K562 (cell line): ENCODE measurements around the gene ARMC9. TPM values are rescaled to one million over a fixed set of nuclear protein-coding genes. Genes with fewer than 3 reads are reported as not detected.
A peak's percentile ranks its signal among the peaks of the same experiment; 100 is the strongest.

Experiments used
- ATAC-seq: fragments of 200-7000 bp; cut with Tn5 transposase; 3 replicates; pipeline ENCODE4 v1.9.1; 2020; ENCODE audit warnings: moderate library complexity
- BruUV-seq: library from RNA; stranded (reverse); fragments of 400-500 nt; replicated peaks from 2 replicates; lab custom pipeline; 2021; lab: Mats Ljungman, UMichigan
- CTCF ChIA-PET: fragments of 300-600 bp; formaldehyde crosslinking; extraction: SDS; loops from one replicate; lab custom pipeline; 2021; ENCODE audit warnings: low intra/inter-chr PET ratio; lab: Yijun Ruan, JAX
- POLR2A ChIA-PET: fragments of 300-600, 350-650 bp; sonication (Branson Sonifier 250); formaldehyde crosslinking; extraction: SDS; loops from one replicate; lab custom pipeline; 2021; ENCODE audit warnings: antibody characterized with exemption, inconsistent platforms; lab: Yijun Ruan, JAX
- DNase-seq, 4 experiments: peaks; one replicate each; pipeline versions ENCODE4 v3.0.0 to v3.0.0-alpha.2; 2011 to 2018; ENCODE audit warnings: low spot score in 3 of 4, mixed read lengths in 3 of 4; ENCODE audit errors: extremely low read depth in 1 of 4
- FAIRE-seq: peaks from 2 replicates; lab custom pipeline; 2011; peaks lifted over from hg19 to GRCh38; lab: Jason Lieb, UNC
- H2AFZ ChIP-seq: 2 replicates; pipeline ENCODE4 v1.6.0; 2011; ENCODE audit warnings: low read depth, low read length, control low read depth, inconsistent platforms
- H3K27ac ChIP-seq: fragments of 200-600 bp; 3 replicates; pipeline ENCODE4 v1.8.0; 2011; ENCODE audit warnings: low read depth, mild to moderate bottlenecking, control low read depth, inconsistent platforms, low read length, moderate library complexity, mixed read lengths; ENCODE audit errors: extremely low read depth
- H3K27me3 ChIP-seq, 2 experiments: fragments of 300-600 bp in 1 of 2; 2 replicates in 1 of 2; 3 replicates in 1 of 2; pipeline versions ENCODE4 v1.6.0 to v1.8.0; 2011; ENCODE audit warnings: inconsistent platforms in 2 of 2, low read length in 2 of 2, mild to moderate bottlenecking in 1 of 2, mixed read lengths in 1 of 2, moderate library complexity in 1 of 2; ENCODE audit not compliant: control insufficient read depth in 2 of 2, insufficient read depth in 2 of 2
- H3K36me3 ChIP-seq: fragments of 300-600 bp; 3 replicates; pipeline ENCODE4 v1.8.0; 2011; ENCODE audit warnings: mild to moderate bottlenecking, low read length, inconsistent platforms; ENCODE audit not compliant: control insufficient read depth, insufficient read depth
- H3K4me1 ChIP-seq, 2 experiments: fragments of 200-600 bp in 1 of 2; replicated peaks in 1 of 2; 2 replicates in 1 of 2; 3 replicates in 1 of 2; pipeline versions ENCODE4 v1.5.1 to v1.8.0; 2011; ENCODE audit warnings: inconsistent platforms in 2 of 2, low read length in 2 of 2, mild to moderate bottlenecking in 1 of 2, mixed read lengths in 1 of 2, moderate library complexity in 1 of 2; ENCODE audit not compliant: control insufficient read depth in 2 of 2, insufficient read depth in 2 of 2
- H3K4me2 ChIP-seq: 2 replicates; pipeline ENCODE4 v1.6.1; 2011; ENCODE audit warnings: low read length, control low read depth, inconsistent platforms, mixed read lengths; ENCODE audit not compliant: insufficient read depth
- H3K4me3 ChIP-seq: fragments of 200-600 bp; sonication (generic), shearing (Covaris generic); 2 replicates; pipeline ENCODE4 v1.5.1; 2016; ENCODE audit warnings: control low read depth, inconsistent platforms
- H3K79me2 ChIP-seq: fragments of 200-600 bp; 3 replicates; pipeline ENCODE4 v1.8.0; 2011; ENCODE audit warnings: low read length, inconsistent platforms; ENCODE audit not compliant: control insufficient read depth, insufficient read depth
- H3K9ac ChIP-seq, 2 experiments: 2 replicates each; pipeline versions ENCODE4 v1.6.0 to v1.6.1; 2011; ENCODE audit warnings: low read depth in 2 of 2, low read length in 2 of 2, control low read depth in 1 of 2, inconsistent platforms in 1 of 2, mild to moderate bottlenecking in 1 of 2, mixed read lengths in 1 of 2; ENCODE audit not compliant: insufficient read depth in 1 of 2
- H3K9me1 ChIP-seq: one replicate; pipeline ENCODE4 v1.6.0; 2011; ENCODE audit warnings: inconsistent platforms, mild to moderate bottlenecking, low read length, moderate library complexity; ENCODE audit not compliant: control insufficient read depth, insufficient read depth
- H3K9me3 ChIP-seq: replicated peaks from 2 replicates; pipeline ENCODE4 v1.5.1; 2011; ENCODE audit warnings: low read depth, low read length, inconsistent platforms; ENCODE audit not compliant: control insufficient read depth, insufficient read depth
- H4K20me1 ChIP-seq: replicated peaks from 2 replicates; pipeline ENCODE4 v1.6.1; 2011; ENCODE audit warnings: low read length, inconsistent platforms, mixed read lengths; ENCODE audit not compliant: control insufficient read depth, insufficient read depth
- BMI1 ChIP-seq: fragments of 150-350 bp; IDR thresholded peaks from 2 replicates; pipeline ENCODE4 v1.6.1; 2014; ENCODE audit warnings: low read length
- CREM ChIP-seq: IDR thresholded peaks from 2 replicates; pipeline ENCODE4 v1.6.1; 2014; ENCODE audit warnings: antibody characterized with exemption, low read depth
- GABPA ChIP-seq: fragments of 200-800 bp; sonication (Bioruptor generic); conservative IDR thresholded peaks from 2 replicates; pipeline ENCODE4 v1.6.1; 2016; ENCODE audit warnings: low read depth, missing genetic modification characterization, missing compliant biosample characterization
- KLF16 ChIP-seq: IDR thresholded peaks from 2 replicates; pipeline ENCODE4 v1.6.1; 2016; ENCODE audit warnings: antibody characterized with exemption
- RHOXF2B ChIP-seq: fragments of 250-450 bp; sonication (Bioruptor Pico); conservative IDR thresholded peaks from 2 replicates; pipeline ENCODE4 v1.5.1; 2021
- RNF2 ChIP-seq: sonication (generic); IDR thresholded peaks from 2 replicates; pipeline ENCODE4 v1.6.1; 2016
- ZBTB40 ChIP-seq, 2 experiments: fragments of 450-650 bp in 1 of 2; sonication (generic) in 1 of 2; formaldehyde crosslinking in 1 of 2; IDR thresholded peaks; 2 replicates each; pipeline versions ENCODE4 v1.7.1 to v1.9.0; 2016 to 2022; ENCODE audit warnings: inconsistent platforms in 1 of 2, mild to moderate bottlenecking in 1 of 2, missing genetic modification reagents in 1 of 2
- WGBS: fragments of 100-300 bp; shearing (Covaris generic); methylation state at CpG from one replicate; pipeline ENCODE4 v1.1.6; 2016; ENCODE audit warnings: low coverage, mixed read lengths; ENCODE audit not compliant: insufficient coverage; ENCODE audit errors: missing lambda C conversion rate; 5-methylcytosine and 5-hydroxymethylcytosine counted together
- in situ Hi-C: fragments of 300-500 bp; cut with MboI; formaldehyde crosslinking; loops from 4 replicates; pipeline ENCODE4 v1.15.0; 2018; ENCODE audit warnings: inconsistent platforms, mixed read lengths
- intact Hi-C: fragments of 100-400 bp; cut with micrococcal nuclease; formaldehyde crosslinking; loops from 2 replicates; pipeline ENCODE4 v1.14.2; 2022
- polyA plus RNA-seq, 8 experiments: library from polyadenylated mRNA; depleted of rRNA in 4 of 8; stranded (reverse) in 5 of 8; unstranded in 3 of 8; fragments of >200 nt; fragmentation: Nextera tagmentation in 2 of 8; fragmentation: Illumina TruSeq in 1 of 8; extraction: Ambion mirVana in 2 of 8; extraction: Trizol in 1 of 8; gene quantifications; 2 replicates each; pipeline versions ENCODE4 v1.2.1 to v1.2.3, GENCODE V29; 2011 to 2014; ENCODE audit warnings: inconsistent platforms in 1 of 8, missing spikeins in 1 of 8
- total RNA-seq, 7 experiments: library from RNA; depleted of rRNA in 6 of 7; stranded (reverse); fragments of >200 nt in 6 of 7; fragmentation: Illumina TruSeq in 2 of 7; extraction: Trizol in 2 of 7; gene quantifications; 2 replicates each; pipeline versions ENCODE4 v1.2.1 to v1.2.3, GENCODE V29; 2011 to 2021; ENCODE audit warnings: low replicate concordance in 1 of 7

Gene ARMC9
- total and polyA plus RNA-seq, 9 of the 15 experiments (the other 6 are each of a cell fraction or from before 2014, with no cell fraction given), result 0.36 to 2.3 (median 1.1) TPM

DNA sequence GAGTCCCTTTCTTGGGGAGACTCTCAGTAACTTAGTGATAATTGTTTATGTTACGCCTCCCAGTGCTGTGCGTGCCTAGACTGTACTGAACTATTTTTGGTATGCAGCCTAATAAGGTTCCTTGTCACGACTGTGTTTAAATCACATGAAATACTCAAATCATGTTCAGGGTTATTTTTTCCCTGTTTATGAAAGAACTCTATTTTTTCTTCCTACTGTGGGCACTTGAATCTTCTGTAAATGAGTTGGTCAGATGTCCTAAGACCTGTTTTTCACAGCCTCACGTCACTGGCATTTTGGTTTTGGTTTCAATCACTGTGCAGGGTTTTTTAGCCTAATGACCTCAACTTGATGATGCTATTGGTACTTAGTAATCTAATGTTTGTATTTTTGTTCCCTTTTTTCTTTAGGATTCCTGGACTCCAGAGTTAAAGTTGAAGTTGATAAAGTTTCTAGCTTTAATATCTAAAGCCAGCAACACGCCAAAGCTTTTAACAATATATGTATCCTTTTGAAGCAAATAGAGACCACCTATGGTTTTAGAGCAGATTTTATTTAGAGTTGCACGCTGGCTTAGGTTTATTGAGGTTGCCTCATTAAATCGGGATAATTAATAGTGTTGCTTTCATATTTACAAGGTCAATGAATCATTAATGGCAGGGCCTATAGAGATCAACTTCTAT, 24.0 kb downstream of the ARMC9 start:
- Histone ChIP-seq H3K36me3 (no peaks in the 10 kb centered on the region), H3K4me2 (no peak overlapping the region), H3K9ac (no peak overlapping the region), H3K27ac (no peak overlapping the region), H3K79me2 (no peaks in the 10 kb centered on the region), H3K4me3 (no peak overlapping the region), H3K27me3 (no peaks in the 10 kb centered on the region), H3K4me1 (no peaks in the 10 kb centered on the region), H3K9me1 (no peaks in the 10 kb centered on the region), H3K9me3 (no peaks in the 10 kb centered on the region), H2AFZ (no peak overlapping the region), H4K20me1 (no peaks in the 10 kb centered on the region)
- no peak for TF ChIP-seq RHOXF2B (CRISPR knock-in tag)
- no peak for TF ChIP-seq RNF2
- no peak for TF ChIP-seq BMI1
- no peak for TF ChIP-seq CREM
- TF ChIP-seq GABPA (tag), result no peak
- no peak for TF ChIP-seq KLF16
- WGBS, result 13% methylated on average over 7 of the region's 7 CpGs
- ATAC-seq (no peak), DNase-seq (no peak), FAIRE-seq (no peak)
- no TSS peak for BruUV-seq
- ChIA-PET CTCF (no interaction called here), POLR2A (no interaction called here)
- intact Hi-C loops, result no loop called here
- in situ Hi-C loops, result loop anchor here (10.0 kb wide), 1 partner anchor 222 kb away; no protein-coding TSS in a partner anchor

DNA sequence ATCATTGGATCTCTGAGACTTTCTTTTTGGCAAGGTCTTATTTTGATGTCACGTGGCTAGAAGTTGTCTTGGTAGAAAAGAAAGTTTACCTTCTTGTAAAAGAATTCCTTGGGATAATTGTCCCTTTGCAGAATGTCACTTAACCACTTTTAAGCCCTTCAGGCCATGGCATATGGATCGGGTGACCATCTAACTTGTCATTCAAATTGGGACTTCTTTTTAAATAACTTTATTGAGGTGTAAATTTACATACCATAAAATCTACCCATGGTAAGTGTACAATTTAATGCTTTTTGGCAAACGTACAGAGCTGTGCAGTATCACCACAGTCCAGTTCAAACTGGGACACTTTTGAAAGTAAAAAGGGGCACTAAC, 24.6 kb downstream of the ARMC9 start:
- H3K79me2 ChIP-seq, result no peaks in the 10 kb centered on the region
- no peak for FAIRE-seq
- H2AFZ ChIP-seq, result no peak overlapping the region
- H3K27ac ChIP-seq, result no peak overlapping the region
- ChIA-PET CTCF (no interaction called here), POLR2A (no interaction called here)
- no peak overlapping the region for H3K4me2 ChIP-seq
- ATAC-seq, result no peak
- H3K9me3 ChIP-seq, result no peaks in the 10 kb centered on the region
- BruUV-seq, result no TSS peak
- no peaks in the 10 kb centered on the region for H3K9me1 ChIP-seq
- DNase-seq, result no peak
- H4K20me1 ChIP-seq, result no peaks in the 10 kb centered on the region
- in situ Hi-C loops (loop anchor here (10.0 kb wide), 1 partner anchor 222 kb away; no protein-coding TSS in a partner anchor), intact Hi-C loops (no loop called here)
- H3K4me3 ChIP-seq, result no peak overlapping the region
- 23% methylated on average over 2 of the region's 3 CpGs for WGBS
- H3K4me1 ChIP-seq, result no peaks in the 10 kb centered on the region
- no peaks in the 10 kb centered on the region for H3K27me3 ChIP-seq
- H3K36me3 ChIP-seq, result no peaks in the 10 kb centered on the region
- no peak overlapping the region for H3K9ac ChIP-seq
- TF ChIP-seq ZBTB40 (IDR thresholded peaks at IDR 0.05) (0 out of 2 replicates have a peak, but pooled peaks have one; percentile 23), ZBTB40 (CRISPR knock-in tag; IDR thresholded peaks at IDR 0.05) (no peak)
